ENCODE data around the gene LYPD6B.

Gene LYPD6B

DNA sequence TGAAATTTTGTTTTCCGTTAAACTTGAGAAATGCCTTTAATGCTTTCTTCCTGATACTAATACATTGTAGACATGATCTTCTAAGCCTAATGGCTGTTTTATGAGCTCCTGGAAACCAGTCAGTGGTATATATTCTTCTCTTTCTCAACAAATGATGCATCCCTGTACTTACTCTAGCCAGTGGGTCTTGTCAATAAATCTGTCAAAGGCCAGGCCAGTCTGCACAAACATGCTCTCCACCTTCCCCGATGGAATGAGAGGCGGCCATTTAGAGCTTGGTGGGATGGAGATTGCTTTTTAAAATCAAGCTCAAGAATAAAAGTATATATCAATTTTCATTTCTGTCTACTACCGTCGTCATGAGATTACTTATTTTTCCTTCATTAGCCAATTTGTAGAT, 140.1 kb downstream of the LYPD6B start:
- H3K4me3 Mint-ChIP-seq = no peak overlapping the region
- H3K9me3 Mint-ChIP-seq = no peaks in the 10 kb centered on the region
- H3K27ac Mint-ChIP-seq = no peak overlapping the region
- no peaks in the 10 kb centered on the region for H3K4me1 Mint-ChIP-seq (ENCODE audit: low read depth)
- no peaks in the 10 kb centered on the region for H3K36me3 Mint-ChIP-seq (ENCODE audit: low read depth)
- H3K27me3 Mint-ChIP-seq = peaks cover 12% of the 10 kb centered on the region

DNA sequence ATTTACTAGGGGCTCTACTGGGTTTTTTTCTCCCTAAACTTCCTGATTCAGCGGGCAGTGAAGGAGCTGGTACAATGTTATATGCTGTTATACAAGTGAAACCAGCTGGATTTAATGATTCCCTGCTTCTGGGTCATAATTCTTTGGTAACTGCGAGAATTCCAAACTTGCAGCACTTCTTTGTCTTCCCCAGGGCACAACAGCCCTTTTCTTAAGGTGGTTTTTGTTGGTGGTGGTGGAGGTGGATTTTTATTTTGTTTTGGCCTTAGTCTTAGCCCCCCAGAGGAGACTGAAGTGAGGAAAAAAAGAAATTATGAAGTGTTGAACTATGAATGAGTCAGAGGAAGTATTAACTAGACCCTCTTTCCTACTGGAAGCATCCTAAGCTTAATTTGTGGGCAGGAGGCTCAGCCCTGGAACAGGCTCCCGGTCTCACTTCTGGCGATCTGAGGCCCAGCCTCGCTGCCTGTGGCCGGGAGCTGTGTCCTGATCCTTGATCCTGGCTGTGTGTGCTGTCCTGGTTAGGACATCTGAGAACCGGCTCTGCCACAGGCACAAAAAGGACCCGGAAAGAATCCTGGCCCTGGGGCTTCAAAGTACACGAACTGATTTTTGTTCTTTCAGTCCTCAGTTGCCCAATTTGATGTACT, 141.9 kb downstream of the LYPD6B start:
- Mint-ChIP-seq H3K4me1 (ENCODE audit: low read depth) (no peaks in the 10 kb centered on the region), H3K27ac (no peak overlapping the region), H3K9me3 (no peaks in the 10 kb centered on the region), H3K4me3 (no peak overlapping the region), H3K27me3 (peaks cover 12% of the 10 kb centered on the region), H3K36me3 (ENCODE audit: low read depth) (no peaks in the 10 kb centered on the region)

DNA sequence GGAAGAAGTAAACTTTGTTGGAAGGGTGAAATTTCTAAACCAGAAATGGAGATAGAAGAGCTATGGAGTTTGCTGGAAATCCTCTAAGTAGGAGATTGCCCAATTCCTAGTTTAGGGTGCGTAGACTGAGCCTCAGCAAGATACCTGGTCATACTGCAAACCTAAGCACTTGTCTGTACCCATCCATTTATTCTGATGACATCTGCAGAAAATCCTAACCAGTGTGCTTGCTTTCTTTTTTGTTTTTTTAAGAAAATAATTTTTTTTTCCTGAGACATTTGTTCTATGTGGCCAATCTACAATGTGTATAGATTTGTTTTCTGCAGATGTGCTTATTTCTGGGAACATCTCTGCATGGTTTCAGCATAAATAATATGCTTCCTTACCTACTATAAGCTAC, 144.7 kb downstream of the LYPD6B start:
- H3K9me3 Mint-ChIP-seq = no peaks in the 10 kb centered on the region
- H3K27me3 Mint-ChIP-seq = peaks cover 12% of the 10 kb centered on the region
- no peaks in the 10 kb centered on the region for H3K36me3 Mint-ChIP-seq (ENCODE audit: low read depth)
- no peak overlapping the region for H3K27ac Mint-ChIP-seq
- no peaks in the 10 kb centered on the region for H3K4me1 Mint-ChIP-seq (ENCODE audit: low read depth)
- H3K4me3 Mint-ChIP-seq = no peak overlapping the region

DNA sequence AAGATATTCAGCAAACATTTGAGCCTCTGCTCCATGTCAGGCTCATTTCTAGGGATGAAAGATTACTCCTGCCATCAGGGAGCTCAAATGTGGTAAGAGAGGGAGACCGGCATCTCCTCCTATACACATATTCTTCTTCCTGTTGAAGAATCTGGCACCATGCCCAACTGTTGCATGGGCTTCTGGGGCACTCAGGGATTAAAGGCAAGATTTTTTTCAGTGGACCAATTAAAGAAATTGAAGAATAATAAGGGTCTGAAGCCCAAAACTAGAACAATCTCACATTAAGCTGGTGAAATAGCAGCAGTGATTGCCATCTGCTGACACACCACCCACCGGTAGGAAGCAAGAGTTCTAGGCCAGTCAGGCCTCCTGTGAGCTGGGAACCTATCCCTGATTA, 146.5 kb downstream of the LYPD6B start:
- peaks cover 3% of the 10 kb centered on the region for H3K27me3 Mint-ChIP-seq
- no peaks in the 10 kb centered on the region for H3K36me3 Mint-ChIP-seq (ENCODE audit: low read depth)
- no peak overlapping the region for H3K27ac Mint-ChIP-seq

DNA sequence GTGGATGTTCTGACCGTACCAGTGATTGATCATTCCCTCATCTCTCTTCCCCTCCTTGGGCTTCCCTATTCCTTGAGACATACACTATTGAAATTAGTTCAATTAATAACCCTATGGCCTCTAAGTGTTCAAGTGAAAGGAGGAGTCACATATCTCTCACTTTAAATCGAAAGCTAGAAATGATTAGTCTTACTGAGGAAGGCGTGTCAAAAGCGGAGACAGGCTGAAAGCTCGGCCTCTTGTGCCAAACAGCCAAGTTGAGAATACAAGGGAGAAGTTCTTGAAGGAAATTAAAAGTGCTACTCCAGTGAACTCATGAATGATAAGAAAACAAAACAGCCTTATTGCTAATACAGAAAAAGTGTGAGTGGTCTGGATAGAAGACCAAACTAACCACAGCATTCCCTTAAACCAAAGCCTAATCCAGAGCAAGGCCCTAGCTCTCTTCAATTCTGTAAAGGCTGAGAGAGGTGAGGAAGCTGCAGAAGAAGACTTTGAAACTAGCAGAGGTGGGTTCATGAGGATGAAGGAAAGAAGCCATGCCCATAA, 147.5 kb downstream of the LYPD6B start:
- Mint-ChIP-seq H3K4me1 (ENCODE audit: low read depth) (no peaks in the 10 kb centered on the region), H3K36me3 (ENCODE audit: low read depth) (no peaks in the 10 kb centered on the region), H3K9me3 (no peaks in the 10 kb centered on the region), H3K27ac (no peak overlapping the region), H3K27me3 (no peaks in the 10 kb centered on the region), H3K4me3 (no peak overlapping the region)

More for the DNA sequence above, 146.5 kb downstream of the LYPD6B start:
- H3K4me1 Mint-ChIP-seq (ENCODE audit: low read depth) = no peaks in the 10 kb centered on the region
- no peaks in the 10 kb centered on the region for H3K9me3 Mint-ChIP-seq
- no peak overlapping the region for H3K4me3 Mint-ChIP-seq

DNA sequence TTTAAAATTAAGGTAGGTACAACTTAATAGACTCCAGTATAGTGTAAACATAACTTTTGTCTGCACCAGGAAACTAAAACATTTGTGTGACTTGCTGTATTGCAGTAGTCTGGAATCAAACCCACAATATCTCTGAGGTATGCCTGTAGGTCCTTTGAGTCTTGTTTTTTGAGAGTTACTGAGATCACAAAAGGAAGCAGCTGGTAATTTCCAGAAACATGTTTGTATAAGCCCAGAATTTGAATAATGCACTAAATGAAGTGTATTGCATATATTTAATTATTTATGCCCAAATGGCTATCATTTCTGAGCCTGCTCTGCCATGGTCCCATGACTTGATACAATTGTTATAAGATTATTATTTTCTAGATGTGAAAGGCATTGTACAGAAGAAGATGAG, 148.6 kb downstream of the LYPD6B start:
- no peak overlapping the region for H3K4me3 Mint-ChIP-seq
- H3K9me3 Mint-ChIP-seq = no peaks in the 10 kb centered on the region
- no peaks in the 10 kb centered on the region for H3K36me3 Mint-ChIP-seq (ENCODE audit: low read depth)
- no peak overlapping the region for H3K27ac Mint-ChIP-seq
- H3K27me3 Mint-ChIP-seq = no peaks in the 10 kb centered on the region
- H3K4me1 Mint-ChIP-seq (ENCODE audit: low read depth) = no peaks in the 10 kb centered on the region

DNA sequence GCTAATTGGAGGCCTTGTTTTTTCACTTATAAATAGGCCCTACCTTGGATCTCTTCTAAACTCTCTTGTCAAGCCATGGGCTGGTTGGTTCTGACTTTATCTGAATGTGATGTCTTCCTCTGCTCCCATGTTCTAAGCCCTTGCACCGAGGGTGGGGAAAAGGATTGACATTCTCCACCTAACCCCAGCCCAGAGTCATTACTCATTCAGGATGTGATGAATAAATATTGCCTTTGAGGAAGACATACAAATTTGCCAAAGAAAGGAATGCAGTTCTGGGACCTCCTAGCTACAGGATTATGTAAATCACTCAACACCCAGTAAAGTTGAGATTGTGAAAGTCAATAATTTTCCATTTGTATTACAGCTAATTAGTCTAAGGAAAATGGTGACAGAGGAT, 149.8 kb downstream of the LYPD6B start:
- no peak overlapping the region for H3K4me3 Mint-ChIP-seq
- H3K27ac Mint-ChIP-seq = no peak overlapping the region
- H3K9me3 Mint-ChIP-seq = no peaks in the 10 kb centered on the region
- no peaks in the 10 kb centered on the region for H3K27me3 Mint-ChIP-seq
- no peaks in the 10 kb centered on the region for H3K4me1 Mint-ChIP-seq (ENCODE audit: low read depth)
- H3K36me3 Mint-ChIP-seq (ENCODE audit: low read depth) = no peaks in the 10 kb centered on the region

DNA sequence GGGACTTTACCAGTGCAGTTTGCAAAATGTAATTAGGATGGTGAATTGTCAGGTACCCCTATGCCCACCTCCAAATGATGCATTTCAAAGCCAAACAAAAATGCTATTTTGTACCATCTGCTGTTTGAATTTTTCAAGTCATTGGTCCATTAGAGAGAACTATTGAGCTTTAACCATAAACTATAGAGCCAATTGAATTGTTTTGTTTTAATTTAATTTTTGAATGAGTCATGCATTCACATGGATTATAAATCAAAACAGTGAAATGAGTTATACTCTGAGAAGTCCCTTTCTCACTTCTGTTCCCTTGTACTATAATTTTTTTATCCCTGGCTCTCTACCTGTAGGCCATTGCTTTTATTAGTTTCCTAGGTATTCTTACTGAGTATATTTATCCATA, 151.3 kb downstream of the LYPD6B start:
- H3K27me3 Mint-ChIP-seq = no peaks in the 10 kb centered on the region
- H3K9me3 Mint-ChIP-seq = no peaks in the 10 kb centered on the region
- no peaks in the 10 kb centered on the region for H3K36me3 Mint-ChIP-seq (ENCODE audit: low read depth)
- no peaks in the 10 kb centered on the region for H3K4me1 Mint-ChIP-seq (ENCODE audit: low read depth)
- H3K27ac Mint-ChIP-seq = no peak overlapping the region
- H3K4me3 Mint-ChIP-seq = no peak overlapping the region

DNA sequence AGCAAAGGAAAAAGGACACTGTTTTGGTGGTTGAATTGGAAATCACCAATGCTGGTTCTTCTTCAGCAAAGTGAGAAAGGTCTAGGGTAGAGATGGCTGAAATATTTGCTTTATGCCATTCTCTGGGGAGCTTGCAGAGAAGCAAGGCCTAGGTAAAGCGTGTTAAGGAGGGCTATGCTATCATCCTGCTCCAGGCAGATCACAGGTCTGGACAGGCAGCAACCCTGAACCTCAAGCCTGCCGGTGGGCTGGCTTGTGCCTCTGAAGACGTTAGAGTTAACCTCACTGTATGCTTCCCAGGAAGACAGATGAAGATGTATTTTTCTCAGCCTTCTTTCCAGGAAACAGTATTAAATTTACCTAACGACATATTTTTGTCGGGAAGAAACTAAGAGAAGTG, 153.4 kb downstream of the LYPD6B start:
- Mint-ChIP-seq H3K4me3 (no peak overlapping the region), H3K4me1 (ENCODE audit: low read depth) (no peaks in the 10 kb centered on the region), H3K27me3 (no peaks in the 10 kb centered on the region), H3K27ac (no peak overlapping the region), H3K36me3 (ENCODE audit: low read depth) (no peaks in the 10 kb centered on the region), H3K9me3 (no peaks in the 10 kb centered on the region)

DNA sequence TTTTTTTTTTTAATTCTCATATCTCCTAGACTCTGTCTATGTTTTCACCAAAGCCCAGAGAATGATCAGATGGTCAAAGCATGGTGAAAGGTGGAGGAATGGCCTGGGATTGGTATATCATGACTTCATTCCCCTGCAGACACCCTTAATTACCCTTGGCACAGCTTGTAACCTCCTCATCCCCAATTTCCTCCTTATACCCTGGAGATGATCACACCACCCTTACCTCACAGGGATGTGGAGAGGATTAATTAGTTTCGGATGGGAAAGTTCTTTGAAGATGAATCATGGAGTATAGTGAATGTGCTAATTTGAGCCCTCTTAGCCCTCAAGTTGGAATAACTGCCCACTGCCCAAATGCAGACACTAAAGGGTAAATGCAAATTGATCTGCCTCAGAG, 153.9 kb downstream of the LYPD6B start:
- H3K36me3 Mint-ChIP-seq (ENCODE audit: low read depth) = no peaks in the 10 kb centered on the region
- H3K9me3 Mint-ChIP-seq = no peaks in the 10 kb centered on the region
- no peak overlapping the region for H3K27ac Mint-ChIP-seq
- H3K27me3 Mint-ChIP-seq = no peaks in the 10 kb centered on the region
- H3K4me1 Mint-ChIP-seq (ENCODE audit: low read depth) = no peaks in the 10 kb centered on the region
- no peak overlapping the region for H3K4me3 Mint-ChIP-seq

DNA sequence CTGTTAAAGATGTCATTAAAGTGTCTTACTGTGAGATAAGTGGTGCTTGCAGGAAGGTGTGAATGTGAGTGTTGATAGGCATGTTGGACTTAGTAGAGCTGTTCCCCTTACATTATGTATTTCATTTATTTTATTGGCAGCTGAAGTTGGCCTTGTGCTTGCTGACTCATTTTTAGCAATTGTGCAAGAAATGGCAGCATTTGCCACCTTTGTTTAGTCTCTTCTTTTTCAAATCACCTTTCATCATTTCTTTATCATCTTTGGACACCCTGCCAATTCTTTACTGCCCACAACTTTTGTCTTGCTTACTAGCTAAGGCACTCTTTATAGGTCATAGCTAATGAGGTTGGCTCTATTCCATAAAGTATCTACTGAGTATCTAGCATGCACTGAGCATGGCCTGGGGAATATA, 161.6 kb downstream of the LYPD6B start:
- no peaks in the 10 kb centered on the region for H3K27me3 Mint-ChIP-seq
- H3K4me3 Mint-ChIP-seq = no peak overlapping the region
- no peaks in the 10 kb centered on the region for H3K9me3 Mint-ChIP-seq
- no peak overlapping the region for H3K27ac Mint-ChIP-seq
- H3K4me1 Mint-ChIP-seq (ENCODE audit: low read depth) = no peaks in the 10 kb centered on the region
- H3K36me3 Mint-ChIP-seq (ENCODE audit: low read depth) = no peaks in the 10 kb centered on the region

DNA sequence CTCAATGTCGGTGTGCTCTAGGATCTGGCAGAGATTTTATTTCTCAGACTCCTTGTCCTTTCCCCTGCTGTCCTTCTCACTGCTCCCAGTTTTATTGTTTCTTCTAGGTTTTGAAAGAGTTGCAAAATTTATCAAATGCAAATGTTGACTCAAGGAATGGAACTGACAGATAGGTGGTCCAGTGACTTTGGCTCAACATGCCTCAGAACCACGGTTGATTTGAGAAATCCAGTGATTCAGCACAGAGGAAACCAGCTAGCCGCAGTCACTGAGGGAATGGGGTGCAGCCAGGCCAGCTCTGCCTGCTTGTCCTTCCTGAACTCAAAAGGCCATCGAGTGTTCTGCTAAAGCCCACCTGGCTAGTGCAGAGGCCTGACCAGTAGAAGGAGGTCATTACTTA, 166.2 kb downstream of the LYPD6B start:
- no peaks in the 10 kb centered on the region for H3K4me1 Mint-ChIP-seq (ENCODE audit: low read depth)
- H3K27ac Mint-ChIP-seq = no peak overlapping the region
- peaks cover 13% of the 10 kb centered on the region for H3K27me3 Mint-ChIP-seq

DNA sequence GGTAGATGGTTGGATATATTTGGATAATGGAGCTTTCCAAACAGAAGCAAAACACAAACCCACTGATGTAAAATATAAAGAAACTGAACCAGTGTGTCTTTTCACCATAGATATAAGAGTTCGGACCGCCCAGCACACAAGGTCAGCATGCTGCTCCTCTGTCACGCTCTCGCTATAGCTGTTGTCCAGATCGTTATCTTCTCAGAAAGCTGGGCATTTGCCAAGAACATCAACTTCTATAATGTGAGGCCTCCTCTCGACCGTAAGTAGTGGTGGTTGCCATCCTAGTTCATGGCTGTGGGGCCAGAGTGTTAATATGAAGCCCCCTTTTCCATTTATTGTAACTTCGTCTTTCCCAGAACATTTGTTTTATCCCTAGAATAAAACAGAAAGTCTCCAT, 166.6 kb downstream of the LYPD6B start:
- no peaks in the 10 kb centered on the region for H3K9me3 Mint-ChIP-seq
- no peaks in the 10 kb centered on the region for H3K4me1 Mint-ChIP-seq (ENCODE audit: low read depth)
- peaks cover 13% of the 10 kb centered on the region for H3K27me3 Mint-ChIP-seq
- no peaks in the 10 kb centered on the region for H3K36me3 Mint-ChIP-seq (ENCODE audit: low read depth)
- no peak overlapping the region for H3K4me3 Mint-ChIP-seq
- H3K27ac Mint-ChIP-seq = no peak overlapping the region

More for the DNA sequence above, 166.2 kb downstream of the LYPD6B start:
- Mint-ChIP-seq H3K4me3 (no peak overlapping the region), H3K9me3 (no peaks in the 10 kb centered on the region), H3K36me3 (ENCODE audit: low read depth) (no peaks in the 10 kb centered on the region)

DNA sequence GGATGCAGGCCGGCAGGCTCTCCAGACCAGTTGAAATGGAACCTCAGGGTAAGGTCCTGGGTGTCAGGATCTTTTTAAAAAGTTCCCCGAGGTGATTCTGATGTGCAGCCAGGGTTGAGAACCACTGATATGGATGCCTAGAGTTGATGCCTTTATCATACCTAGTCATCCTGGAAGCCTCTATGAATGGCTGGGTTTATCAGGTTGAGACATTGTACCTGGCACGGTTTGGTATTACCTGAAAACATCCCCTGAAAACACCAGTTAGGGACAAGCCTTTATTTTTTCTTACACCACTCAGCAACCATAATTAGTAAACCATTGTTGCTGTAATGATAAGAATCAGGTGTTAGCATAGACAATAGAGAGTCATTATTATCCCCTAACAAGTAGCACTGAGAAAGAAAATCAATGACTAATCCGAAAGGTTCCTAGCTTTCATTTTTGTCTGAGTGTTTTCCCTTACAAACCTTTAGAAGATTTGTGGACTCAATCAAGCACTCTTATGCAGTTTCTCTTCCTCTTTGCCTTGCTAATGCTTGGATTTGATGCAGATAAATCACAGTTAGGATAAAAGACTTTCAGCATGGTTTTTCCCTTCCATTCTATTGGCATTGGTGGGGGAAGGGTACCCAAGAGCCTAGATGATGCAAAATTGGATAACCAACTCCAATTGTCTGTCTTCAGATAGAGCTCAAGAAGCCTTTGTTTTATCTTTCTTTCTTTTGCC, 175.4 kb downstream of the LYPD6B start:
- no peaks in the 10 kb centered on the region for H3K9me3 Mint-ChIP-seq
- H3K4me3 Mint-ChIP-seq = no peak overlapping the region
- H3K36me3 Mint-ChIP-seq (ENCODE audit: low read depth) = no peaks in the 10 kb centered on the region
- H3K4me1 Mint-ChIP-seq (ENCODE audit: low read depth) = no peaks in the 10 kb centered on the region
- peaks cover 4% of the 10 kb centered on the region for H3K27me3 Mint-ChIP-seq
- H3K27ac Mint-ChIP-seq = no peak overlapping the region

DNA sequence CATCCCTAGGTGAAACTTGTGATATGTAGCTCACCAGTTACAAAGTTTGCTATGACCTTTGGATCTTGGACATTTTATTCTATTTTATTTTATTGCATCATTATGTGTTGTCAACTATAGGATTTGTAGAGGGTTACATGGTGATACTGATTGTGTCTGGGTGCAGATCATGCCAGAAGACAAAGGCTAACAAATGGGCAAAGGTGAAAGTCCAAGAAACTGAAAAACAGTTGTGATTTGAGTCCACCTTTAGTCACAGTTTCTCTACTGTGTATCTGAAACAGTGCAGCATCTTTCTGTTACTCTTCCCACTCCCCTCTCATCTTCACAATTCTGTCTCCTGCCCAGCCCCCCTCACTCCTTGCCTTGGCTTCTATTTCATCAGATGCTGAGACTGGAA, 180.0 kb downstream of the LYPD6B start:
- Mint-ChIP-seq H3K27me3 (peaks cover 15% of the 10 kb centered on the region), H3K27ac (no peak overlapping the region), H3K4me3 (no peak overlapping the region), H3K4me1 (ENCODE audit: low read depth) (no peaks in the 10 kb centered on the region), H3K36me3 (ENCODE audit: low read depth) (no peaks in the 10 kb centered on the region), H3K9me3 (no peaks in the 10 kb centered on the region)

DNA sequence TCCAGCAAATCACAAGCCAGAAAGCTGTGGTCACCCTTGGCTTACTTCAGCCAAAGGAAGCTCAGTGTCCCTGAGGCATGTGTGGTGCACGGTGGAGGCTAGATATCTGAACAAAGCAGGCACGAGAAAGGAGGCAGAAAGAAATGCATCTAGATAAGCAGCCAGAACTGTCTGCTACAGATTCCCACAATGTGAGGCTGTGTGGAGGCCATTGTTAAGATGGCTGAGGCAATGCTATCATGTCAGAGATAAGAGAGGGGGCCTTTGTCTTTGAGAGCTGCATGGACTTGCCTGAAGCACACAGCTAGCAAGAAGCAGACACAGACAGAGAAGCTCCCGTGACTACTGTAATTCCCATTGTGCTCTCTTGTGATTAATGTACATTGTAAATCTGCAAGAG, 181.4 kb downstream of the LYPD6B start:
- H3K36me3 Mint-ChIP-seq (ENCODE audit: low read depth) = no peaks in the 10 kb centered on the region
- H3K27ac Mint-ChIP-seq = no peak overlapping the region
- H3K4me1 Mint-ChIP-seq (ENCODE audit: low read depth) = no peaks in the 10 kb centered on the region

More for the DNA sequence above, 181.4 kb downstream of the LYPD6B start:
- Mint-ChIP-seq H3K27me3 (peaks cover 15% of the 10 kb centered on the region), H3K9me3 (no peaks in the 10 kb centered on the region), H3K4me3 (no peak overlapping the region)
